ENCODE results near the gene WDR82.

GRCh38 chr3:52303811-52304210 is 25.4 kb upstream of the WDR82 start:
- no peak for TF ChIP-seq CTCF (IDR thresholded peaks at IDR 0.05)
- no peak for TF ChIP-seq POLR2AphosphoS5 (IDR thresholded peaks at IDR 0.05)
- TF ChIP-seq EP300 (IDR thresholded peaks at IDR 0.05) = no peak

Measured in upper lobe of left lung (tissue), 4 donors.